Measurements from ENCODE around the gene MPP2.

The MPP2 gene

DNA sequence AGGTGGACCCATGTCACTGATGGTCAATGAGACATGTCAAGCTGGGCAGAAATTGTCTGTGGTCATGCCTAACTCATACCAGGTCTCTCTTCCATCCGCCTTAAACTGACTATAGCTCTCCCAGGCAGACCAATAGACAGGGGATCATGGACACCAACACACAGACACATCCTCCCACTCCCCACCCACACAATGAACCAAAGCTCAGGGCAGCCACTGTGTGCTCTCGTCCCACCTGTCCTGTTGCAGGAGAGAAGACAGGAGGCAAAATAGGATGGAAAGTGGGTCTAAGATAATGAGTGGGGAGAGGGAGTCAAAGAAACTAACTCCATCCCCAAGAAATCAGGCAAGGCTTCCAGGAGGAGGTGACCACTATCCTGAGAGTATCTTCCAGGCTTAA is 43.2 kb upstream of the MPP2 start:
- TF ChIP-seq, protein P1, sequence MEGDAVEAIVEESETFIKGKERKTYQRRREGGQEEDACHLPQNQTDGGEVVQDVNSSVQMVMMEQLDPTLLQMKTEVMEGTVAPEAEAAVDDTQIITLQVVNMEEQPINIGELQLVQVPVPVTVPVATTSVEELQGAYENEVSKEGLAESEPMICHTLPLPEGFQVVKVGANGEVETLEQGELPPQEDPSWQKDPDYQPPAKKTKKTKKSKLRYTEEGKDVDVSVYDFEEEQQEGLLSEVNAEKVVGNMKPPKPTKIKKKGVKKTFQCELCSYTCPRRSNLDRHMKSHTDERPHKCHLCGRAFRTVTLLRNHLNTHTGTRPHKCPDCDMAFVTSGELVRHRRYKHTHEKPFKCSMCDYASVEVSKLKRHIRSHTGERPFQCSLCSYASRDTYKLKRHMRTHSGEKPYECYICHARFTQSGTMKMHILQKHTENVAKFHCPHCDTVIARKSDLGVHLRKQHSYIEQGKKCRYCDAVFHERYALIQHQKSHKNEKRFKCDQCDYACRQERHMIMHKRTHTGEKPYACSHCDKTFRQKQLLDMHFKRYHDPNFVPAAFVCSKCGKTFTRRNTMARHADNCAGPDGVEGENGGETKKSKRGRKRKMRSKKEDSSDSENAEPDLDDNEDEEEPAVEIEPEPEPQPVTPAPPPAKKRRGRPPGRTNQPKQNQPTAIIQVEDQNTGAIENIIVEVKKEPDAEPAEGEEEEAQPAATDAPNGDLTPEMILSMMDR (IDR thresholded peaks at IDR 0.05; ENCODE audit: insufficient read depth, low read length, poor library complexity, severe bottlenecking): no peak
- no peak for TF ChIP-seq EZH2phosphoT487 (conservative IDR thresholded peaks at IDR 0.05; ENCODE audit: low read length)
- Histone ChIP-seq H3K9me3 (ENCODE audit: insufficient read depth, low read length) (no peaks in the 10 kb centered on the region), H2AFZ (ENCODE audit: low read depth, low read length, severe bottlenecking) (no peak overlapping the region), H3F3A (ENCODE audit: insufficient read depth) (no peaks in the 10 kb centered on the region), H3K36me3 (ENCODE audit: low read length) (no peaks in the 10 kb centered on the region), H4K20me1 (ENCODE audit: low read depth, low read length) (no peaks in the 10 kb centered on the region), H3K9ac (ENCODE audit: low read length) (no peak overlapping the region), H3K79me2 (ENCODE audit: insufficient read depth, low read length) (no peaks in the 10 kb centered on the region), H3K9me2 (replicated peaks; ENCODE audit: insufficient read depth, low read length) (no peaks in the 10 kb centered on the region), H3K27me3 (ENCODE audit: low read length) (no peaks in the 10 kb centered on the region), H3K27ac (ENCODE audit: low read depth, low read length) (no peak overlapping the region), H3K4me2 (ENCODE audit: low read depth, low read length, poor library complexity, severe bottlenecking) (no peak overlapping the region), H3K4me3 (ENCODE audit: insufficient read depth, low read length, poor library complexity, severe bottlenecking) (no peak overlapping the region)

DNA sequence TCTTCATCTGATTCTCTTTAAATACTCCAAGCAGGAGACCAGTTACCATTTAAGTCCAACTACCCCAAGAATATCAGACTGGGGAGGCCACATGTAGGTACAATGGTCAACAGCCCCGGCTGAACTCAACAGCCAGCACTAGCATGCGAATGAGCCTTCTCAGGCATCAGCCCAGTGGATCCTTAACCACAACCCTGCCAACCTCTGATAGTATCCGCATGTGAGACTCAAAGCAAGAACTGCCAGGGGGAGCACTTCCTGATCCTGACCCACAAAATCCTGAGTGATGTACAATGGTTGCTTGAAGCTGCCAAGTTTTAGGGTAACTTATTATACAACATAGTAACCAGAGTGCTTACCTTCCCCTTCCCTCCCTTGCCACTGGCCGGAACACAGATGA is 42.4 kb upstream of the MPP2 start:
- H2AFZ ChIP-seq (ENCODE audit: low read depth, low read length, severe bottlenecking): no peak overlapping the region

DNA sequence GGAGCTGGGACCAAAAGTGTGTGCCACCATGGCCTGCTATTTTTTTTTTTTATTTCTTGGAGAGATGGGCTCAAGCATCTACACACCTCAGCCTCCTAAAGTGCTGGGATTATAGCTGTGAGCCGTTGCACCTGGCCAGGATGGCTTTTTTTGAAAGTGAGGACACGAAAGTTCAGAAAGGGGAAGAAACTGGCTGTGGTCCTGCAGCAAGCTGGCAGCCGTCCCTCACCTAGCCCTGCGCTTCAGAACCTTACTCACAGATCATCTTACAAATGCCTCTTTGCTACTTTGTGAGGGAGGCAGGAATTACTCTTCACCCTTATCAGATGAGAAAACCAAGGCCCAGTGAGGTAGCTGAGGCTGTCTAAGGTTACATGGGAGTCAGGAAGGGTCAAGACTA is 39.4 kb upstream of the MPP2 start:
- Histone ChIP-seq H3K9me3 (ENCODE audit: insufficient read depth, low read length) (no peaks in the 10 kb centered on the region), H3K79me2 (ENCODE audit: insufficient read depth, low read length) (no peaks in the 10 kb centered on the region), H3K4me2 (ENCODE audit: low read depth, low read length, poor library complexity, severe bottlenecking) (no peak overlapping the region), H3K9me2 (replicated peaks; ENCODE audit: insufficient read depth, low read length) (no peaks in the 10 kb centered on the region), H3K9ac (ENCODE audit: low read length) (no peak overlapping the region), H4K20me1 (ENCODE audit: low read depth, low read length) (no peaks in the 10 kb centered on the region), H3K27ac (ENCODE audit: low read depth, low read length) (no peak overlapping the region), H3K27me3 (ENCODE audit: low read length) (no peaks in the 10 kb centered on the region), H3K4me3 (ENCODE audit: insufficient read depth, low read length, poor library complexity, severe bottlenecking) (no peak overlapping the region), H3K36me3 (ENCODE audit: low read length) (no peaks in the 10 kb centered on the region), H2AFZ (ENCODE audit: low read depth, low read length, severe bottlenecking) (no peak overlapping the region), H3F3A (ENCODE audit: insufficient read depth) (no peaks in the 10 kb centered on the region)
- no peak for TF ChIP-seq EZH2phosphoT487 (conservative IDR thresholded peaks at IDR 0.05; ENCODE audit: low read length)
- TF ChIP-seq, protein P1 (IDR thresholded peaks at IDR 0.05; ENCODE audit: insufficient read depth, low read length, poor library complexity, severe bottlenecking): no peak

More for the DNA sequence above, 42.4 kb upstream of the MPP2 start:
- Histone ChIP-seq H3K79me2 (ENCODE audit: insufficient read depth, low read length) (no peaks in the 10 kb centered on the region), H3K27ac (ENCODE audit: low read depth, low read length) (no peak overlapping the region), H3K9ac (ENCODE audit: low read length) (no peak overlapping the region), H3K4me2 (ENCODE audit: low read depth, low read length, poor library complexity, severe bottlenecking) (no peak overlapping the region), H3K9me3 (ENCODE audit: insufficient read depth, low read length) (no peaks in the 10 kb centered on the region), H3K9me2 (replicated peaks; ENCODE audit: insufficient read depth, low read length) (no peaks in the 10 kb centered on the region), H4K20me1 (ENCODE audit: low read depth, low read length) (no peaks in the 10 kb centered on the region), H3K27me3 (ENCODE audit: low read length) (no peaks in the 10 kb centered on the region), H3F3A (ENCODE audit: insufficient read depth) (no peaks in the 10 kb centered on the region), H3K4me3 (ENCODE audit: insufficient read depth, low read length, poor library complexity, severe bottlenecking) (no peak overlapping the region), H3K36me3 (ENCODE audit: low read length) (no peaks in the 10 kb centered on the region)
- TF ChIP-seq EZH2phosphoT487 (conservative IDR thresholded peaks at IDR 0.05; ENCODE audit: low read length): no peak
- TF ChIP-seq, protein P1 (IDR thresholded peaks at IDR 0.05; ENCODE audit: insufficient read depth, low read length, poor library complexity, severe bottlenecking): no peak
